T-helper 1 cell treated with Interleukin-12 subunit alpha and Interleukin-12 subunit beta and Interleukin-4 antibody, amounts not matched to agents 30 ng/mL and 1 ng/mL, for 36 hours (primary cell): ENCODE data around the gene SCGB3A1. TPM values are rescaled to one million over a fixed set of nuclear protein-coding genes. Genes with fewer than 3 reads are reported as not detected.

ENCODE experiments used
- intact Hi-C: fragments of 100-400 bp; cut with micrococcal nuclease; formaldehyde crosslinking; loops from one replicate; pipeline ENCODE4 v1.15.1; 2024
- total RNA-seq: library from RNA; stranded (reverse); gene quantifications from 2 replicates; pipeline ENCODE4 v1.2.3, GENCODE V29; 2022

SCGB3A1 gene
- total RNA-seq, 1 donor from 2014 or later: not detected

DNA sequence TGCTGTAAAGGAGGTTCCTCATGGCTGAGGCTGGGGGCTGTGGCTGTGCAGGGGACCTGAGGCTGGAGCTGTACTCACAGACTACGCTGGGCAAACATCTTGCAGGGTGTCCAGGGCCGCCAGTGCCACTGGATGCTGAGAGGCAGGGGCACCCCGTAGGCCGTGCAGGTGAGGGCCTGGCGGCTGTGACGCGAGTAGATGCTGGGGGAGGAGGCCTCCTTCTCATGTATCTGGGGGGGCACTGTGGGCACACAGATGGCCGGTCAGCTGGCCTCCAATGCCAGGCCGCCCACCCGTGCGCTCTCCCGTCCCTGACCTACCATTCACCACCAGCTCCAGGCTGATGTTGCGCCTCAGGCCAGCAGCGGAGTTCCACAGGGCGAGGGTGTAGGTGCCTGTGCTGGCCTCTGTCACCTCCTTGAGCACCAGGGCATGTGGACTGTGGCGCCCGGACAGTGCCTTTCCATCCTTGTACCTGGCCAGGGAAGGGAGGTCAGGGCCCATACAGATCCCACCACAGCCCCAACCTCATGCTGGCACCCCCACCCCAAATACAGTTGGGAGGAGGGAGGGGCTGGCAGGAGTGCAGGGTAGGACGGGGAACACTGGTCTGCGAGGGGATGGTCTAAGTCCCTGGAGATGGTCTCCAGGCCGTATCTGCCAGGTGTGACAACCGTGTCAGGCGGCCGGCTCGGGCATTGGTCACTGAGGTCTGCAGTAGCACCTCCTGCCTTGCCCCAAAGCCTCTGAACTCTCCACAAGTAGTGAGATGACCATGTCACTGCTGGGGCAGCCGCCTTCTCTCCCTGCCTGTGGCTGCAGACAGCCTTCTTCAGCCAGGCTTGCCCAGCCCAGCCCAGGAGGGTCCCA lies 34.7 kb upstream of the SCGB3A1 start:
- intact Hi-C loops: no loop called here

GRCh38 chr5:180625125-180625790 lies 34.0 kb upstream of the SCGB3A1 start:
- intact Hi-C loops: no loop called here

- intact Hi-C loops: no loop called here
Observed at GRCh38 chr5:180624587-180624986, 33.3 kb upstream of the SCGB3A1 start.

DNA sequence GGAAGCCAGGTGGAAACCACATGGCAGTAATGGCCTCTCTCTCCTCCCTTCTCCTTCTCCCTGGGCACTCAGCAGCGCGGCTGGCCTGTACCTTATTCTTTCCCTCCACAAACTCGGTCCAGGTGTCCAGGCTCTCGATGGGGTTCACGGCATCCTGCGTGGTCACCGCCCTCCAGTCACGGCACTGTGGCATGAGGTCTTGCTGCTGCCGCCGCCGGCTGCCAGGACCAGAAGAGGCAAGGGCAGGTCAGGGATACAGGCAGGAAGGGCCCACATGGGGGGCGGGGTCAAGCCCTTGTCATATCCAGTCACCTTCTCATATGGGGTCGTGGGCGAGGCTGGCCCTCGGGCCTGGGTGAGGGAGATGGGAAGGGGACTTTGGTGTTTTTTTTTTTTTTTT lies 32.5 kb upstream of the SCGB3A1 start:
- intact Hi-C loops: no loop called here

DNA sequence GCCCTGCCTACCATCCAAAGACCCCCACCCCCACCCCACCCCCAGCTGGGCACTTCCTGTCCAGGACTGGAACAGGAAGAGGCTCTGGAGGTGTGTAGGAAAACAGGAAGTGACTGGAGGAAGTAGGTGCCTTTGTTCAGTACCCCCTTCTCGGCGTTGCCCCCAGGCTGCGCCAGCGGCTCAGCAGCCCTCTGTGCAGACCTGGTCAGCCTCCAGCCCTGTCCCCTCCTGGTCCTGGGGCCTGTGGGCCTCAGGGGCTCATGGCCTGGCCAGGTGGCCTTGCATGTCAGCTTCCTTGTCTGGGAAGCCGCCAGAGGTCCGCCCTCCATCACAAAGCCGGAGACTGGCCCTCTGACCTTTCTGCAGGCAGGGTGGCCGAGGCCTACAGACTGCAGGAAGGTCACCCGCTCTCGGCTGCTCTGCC lies 32.1 kb upstream of the SCGB3A1 start:
- intact Hi-C loops: no loop called here

GRCh38 chr5:180622910-180623309 lies 31.6 kb upstream of the SCGB3A1 start:
- intact Hi-C loops: no loop called here

DNA sequence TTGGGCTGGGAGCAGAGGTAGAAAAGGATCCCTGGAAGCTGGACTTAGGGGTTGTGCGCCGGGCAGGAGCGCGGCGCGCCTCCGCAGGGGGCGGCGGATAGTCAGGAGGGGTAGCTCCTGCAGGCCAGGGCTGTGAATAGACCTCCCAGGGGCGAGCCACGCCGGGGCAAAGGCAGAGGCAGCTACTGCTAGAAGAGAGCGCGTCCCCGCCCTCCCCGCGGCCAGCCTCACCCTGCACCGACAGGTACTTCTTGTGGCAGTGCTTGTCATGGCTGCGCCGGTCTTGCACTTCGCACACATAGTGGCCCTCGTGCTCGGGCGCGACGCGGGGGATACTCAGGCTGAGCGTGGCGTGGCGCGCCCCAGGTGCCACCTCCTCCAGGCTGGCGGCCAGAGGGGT lies 30.0 kb upstream of the SCGB3A1 start:
- intact Hi-C loops: no loop called here

- intact Hi-C loops: no loop called here
Observed at GRCh38 chr5:180620014-180620413, 28.7 kb upstream of the SCGB3A1 start.

DNA sequence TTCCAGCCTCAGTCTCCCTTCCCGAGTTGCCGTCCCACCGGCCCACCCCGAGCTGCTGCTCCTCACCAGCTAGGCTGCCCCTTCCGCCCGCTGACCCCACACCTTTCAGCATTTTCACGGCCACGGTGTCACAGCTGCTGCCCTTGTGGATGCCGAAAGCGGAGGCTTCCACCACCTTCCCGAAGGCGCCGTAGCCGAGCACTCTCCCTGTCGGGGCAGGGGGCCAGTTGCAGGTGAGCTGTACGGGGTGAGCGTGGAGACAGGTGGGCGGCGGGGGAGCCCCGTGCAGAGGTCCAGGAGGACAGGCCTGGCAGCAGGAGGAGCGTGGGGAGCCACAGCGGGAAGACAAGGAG lies 28.2 kb upstream of the SCGB3A1 start:
- intact Hi-C loops: no loop called here

DNA sequence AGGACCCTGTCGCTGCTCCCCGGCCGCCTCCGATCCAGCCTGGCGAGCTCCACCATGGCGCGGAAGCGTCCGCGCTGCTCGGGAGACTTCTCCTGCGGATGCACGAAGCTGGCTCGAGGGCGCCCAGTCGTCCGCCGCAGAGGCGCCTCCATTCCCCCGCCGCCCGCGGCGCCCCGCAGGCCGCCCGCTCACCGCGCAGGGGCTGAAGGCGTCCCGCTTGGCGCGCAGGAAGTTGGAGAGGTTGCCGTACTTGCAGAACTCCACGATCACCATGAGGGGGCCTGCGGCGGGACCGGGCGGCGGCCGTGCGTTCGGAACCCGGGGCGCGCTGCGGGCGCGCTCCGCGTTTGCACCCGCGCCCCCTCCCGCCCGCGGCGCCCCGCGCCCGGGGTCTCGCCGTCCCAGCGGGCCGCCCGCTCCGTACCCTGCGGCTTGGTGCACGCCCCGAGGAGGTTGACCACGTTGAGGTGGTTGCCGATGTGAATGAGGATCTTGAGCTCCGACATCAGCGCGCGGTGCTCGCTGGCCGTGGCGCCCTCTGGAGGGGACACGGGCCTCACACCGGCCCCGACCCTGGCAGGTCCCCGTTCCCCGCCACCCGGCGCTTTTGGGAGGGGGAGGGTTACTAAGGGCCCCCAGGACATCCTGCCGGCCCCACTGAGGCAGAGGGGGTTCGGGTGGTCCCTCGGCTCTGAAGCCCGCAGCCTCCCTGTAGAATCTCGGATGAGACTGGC lies 27.7 kb upstream of the SCGB3A1 start:
- intact Hi-C loops: no loop called here

DNA sequence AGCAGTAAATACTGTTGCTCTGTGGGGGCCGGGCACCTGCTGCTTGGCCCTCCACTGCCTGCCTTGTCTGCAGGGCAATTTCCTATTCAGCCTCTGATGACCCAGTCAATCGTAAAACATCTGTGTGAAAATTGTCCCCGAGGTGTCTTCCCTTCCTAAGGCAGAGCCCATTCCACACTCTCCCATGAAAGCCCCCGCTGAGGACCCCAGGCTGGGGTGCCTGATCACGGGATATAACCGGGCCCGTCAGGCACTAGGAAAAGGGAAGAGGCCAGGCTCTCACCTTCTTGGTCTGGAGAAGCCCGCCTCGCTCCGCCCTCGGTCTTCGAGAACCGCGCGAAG lies 27.2 kb upstream of the SCGB3A1 start:
- intact Hi-C loops: no loop called here

DNA sequence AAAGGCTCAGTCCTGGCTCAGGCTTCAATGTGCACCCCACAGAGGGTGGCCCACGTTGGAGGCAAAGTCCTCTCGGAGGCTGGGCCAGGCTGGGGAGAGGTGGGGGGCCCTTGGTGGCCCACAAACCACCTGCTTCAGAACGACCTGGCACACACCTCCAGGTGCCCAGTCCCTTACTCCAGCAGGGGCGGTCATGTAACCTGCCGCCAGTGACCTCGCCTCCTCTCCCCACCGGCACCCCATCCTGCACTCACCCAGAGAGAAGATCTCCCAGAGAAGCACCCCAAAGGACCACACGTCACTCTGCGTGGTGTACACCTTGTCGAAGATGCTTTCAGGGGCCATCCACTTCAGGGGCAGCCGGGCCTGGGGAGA lies 22.5 kb upstream of the SCGB3A1 start:
- intact Hi-C loops: no loop called here

DNA sequence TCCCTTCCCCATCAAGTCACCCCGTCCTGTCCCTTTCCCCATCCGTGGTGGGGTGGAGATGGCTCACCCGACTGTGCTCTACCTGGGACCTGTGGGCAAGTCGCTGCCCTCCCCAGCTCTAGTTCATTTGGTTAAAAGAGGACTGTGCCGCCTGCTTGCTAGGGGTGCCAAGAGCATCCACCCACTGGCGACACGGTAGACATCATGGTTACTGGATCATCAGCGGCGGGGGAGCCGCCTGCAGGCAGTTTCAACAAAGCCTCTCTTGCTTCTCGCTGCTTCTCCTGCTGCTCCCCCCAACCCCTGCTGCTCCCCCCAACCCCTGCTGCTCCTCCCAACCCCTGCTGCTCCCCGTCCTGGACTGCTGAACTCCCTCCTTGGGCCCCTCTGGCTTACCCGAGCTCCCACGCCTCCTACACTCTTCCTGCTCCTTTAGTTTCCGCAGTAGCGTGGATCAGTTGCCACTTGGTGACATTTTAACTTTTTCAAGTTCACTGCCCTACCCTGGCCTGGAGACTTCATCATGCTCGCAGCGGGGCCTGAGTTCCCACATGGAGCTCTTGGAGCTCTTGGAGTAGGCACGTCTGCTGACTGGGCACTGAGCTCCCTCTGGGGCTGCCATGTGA lies 22.0 kb upstream of the SCGB3A1 start:
- intact Hi-C loops: no loop called here

DNA sequence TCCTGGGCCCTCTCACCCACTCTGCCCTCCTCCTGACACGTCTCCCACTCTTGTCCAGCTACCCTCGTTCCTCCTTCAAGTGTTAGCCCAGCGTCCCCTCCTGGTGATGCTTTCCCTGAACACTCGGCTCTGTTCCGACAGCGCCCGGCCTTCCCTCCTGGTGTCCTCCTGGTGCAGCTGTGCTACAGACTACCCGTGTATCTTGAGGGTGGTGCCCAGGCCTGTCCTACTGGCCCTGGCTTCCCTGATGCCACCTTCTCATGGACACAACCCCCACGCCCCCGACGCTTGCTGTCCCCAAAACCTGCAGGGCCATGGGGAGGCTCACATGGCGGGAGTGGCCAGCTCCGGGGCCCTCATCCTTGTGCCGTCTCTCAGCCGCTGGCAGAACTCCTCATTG lies 21.4 kb upstream of the SCGB3A1 start:
- intact Hi-C loops: no loop called here

- intact Hi-C loops: no loop called here
Observed at GRCh38 chr5:180611140-180611850, 20.0 kb upstream of the SCGB3A1 start.

DNA sequence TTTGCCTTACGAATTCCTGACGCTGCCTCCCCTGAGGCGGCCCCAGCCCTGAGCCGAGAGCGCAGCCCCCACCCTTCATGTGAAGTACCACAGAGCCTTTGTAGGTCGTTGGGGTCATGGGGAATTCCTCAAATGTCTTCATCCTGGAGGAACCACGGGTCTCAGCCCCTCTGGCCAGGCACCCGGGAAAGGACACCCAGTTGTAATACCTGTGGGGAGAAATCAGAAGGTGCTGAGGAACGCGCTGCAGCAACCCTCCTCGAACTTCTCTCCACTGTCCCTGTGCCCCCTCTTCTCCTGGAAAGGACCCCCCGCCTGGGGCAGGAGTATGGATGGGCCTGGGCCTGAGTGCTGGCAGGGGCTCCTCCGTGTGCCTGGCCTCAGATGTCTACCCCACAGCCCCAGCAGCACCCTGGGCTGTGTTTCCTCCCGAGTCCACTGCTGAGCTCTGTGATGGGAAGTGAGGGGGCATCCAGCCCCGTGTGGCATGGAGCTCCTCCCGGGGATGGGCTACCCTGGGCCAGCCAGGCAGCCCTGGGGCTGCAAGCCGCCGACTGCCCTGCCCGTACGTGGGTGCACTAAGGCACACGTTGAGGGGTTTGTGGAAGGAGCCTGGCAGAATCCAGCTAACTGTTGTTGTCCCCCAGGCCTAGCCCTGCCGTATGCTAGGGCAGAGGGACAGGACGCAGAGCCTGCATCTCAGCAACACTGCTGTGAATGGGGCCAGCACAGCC lies 18.7 kb upstream of the SCGB3A1 start:
- intact Hi-C loops: loop anchor here (5.0 kb wide), 1 partner anchor 138 kb away; no protein-coding TSS in a partner anchor

- intact Hi-C loops: loop anchor here (5.0 kb wide), 1 partner anchor 137 kb away; no protein-coding TSS in a partner anchor
Observed at GRCh38 chr5:180609386-180609785, 18.1 kb upstream of the SCGB3A1 start.

- intact Hi-C loops: loop anchor here (5.0 kb wide), 1 partner anchor 136 kb away; no protein-coding TSS in a partner anchor
Observed at GRCh38 chr5:180608572-180609310, 17.4 kb upstream of the SCGB3A1 start.

DNA sequence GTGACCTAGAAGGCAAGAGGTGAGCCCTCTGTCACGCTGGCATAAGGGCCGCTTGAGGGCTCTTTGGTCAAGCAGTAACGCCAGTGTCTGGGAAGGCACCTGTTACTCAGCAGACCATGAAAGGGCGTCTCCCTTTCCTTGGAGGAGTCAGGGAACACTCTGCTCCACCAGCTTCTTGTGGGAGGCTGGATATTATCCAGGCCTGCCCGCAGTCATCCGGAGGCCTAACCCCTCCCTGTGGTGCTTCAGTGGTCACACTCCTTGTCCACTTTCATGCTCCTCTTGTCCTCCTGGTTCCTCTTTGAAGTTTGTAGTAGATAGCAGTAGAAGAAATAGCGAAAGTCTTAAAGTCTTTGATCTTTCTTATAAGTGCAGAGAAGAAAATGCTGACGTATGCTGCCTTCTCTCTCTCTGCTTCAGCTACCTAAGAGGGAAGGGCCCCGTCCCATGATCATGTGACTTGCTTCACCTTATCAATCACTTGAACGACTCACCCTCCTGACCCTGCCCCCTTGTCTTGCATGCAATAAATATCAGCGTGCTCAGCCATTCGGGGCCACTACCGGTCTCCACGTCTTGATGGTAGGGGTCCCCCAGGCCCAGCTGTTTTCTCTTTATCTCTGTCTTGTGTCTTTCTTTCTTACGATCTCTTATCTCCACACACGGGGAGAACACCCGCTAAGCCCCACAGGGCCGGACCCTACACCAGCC lies 16.7 kb upstream of the SCGB3A1 start:
- intact Hi-C loops: loop anchor here (5.0 kb wide), 1 partner anchor 136 kb away; no protein-coding TSS in a partner anchor
